H1 (cell line): ENCODE results near the gene CNDP1. TPM values are rescaled to one million over a fixed set of nuclear protein-coding genes. Genes with fewer than 3 reads are reported as not detected.

Experiments used
- CTCF ChIA-PET: fragments of 300-600 bp; sonication (Branson Sonifier 250); formaldehyde crosslinking; loops from one replicate; lab custom pipeline; 2021; ENCODE audit not compliant: partially characterized antibody; lab: Charles Lee
- POLR2A ChIA-PET: fragments of 300-600 bp; sonication (Branson Sonifier 250); formaldehyde crosslinking; loops from one replicate; lab custom pipeline; 2021; ENCODE audit warnings: inconsistent platforms; ENCODE audit not compliant: partially characterized antibody; lab: Charles Lee
- DNase-seq, 2 experiments: peaks; one replicate each; pipeline versions ENCODE4 v3.0.0 to v3.0.0-alpha.2; 2010 to 2022; ENCODE audit warnings: low spot score in 2 of 2, low read depth in 1 of 2, mixed read lengths in 1 of 2
- FAIRE-seq: peaks from 2 replicates; lab custom pipeline; 2011; peaks lifted over from hg19 to GRCh38; lab: Jason Lieb, UNC
- H2AFZ ChIP-seq: 2 replicates; pipeline ENCODE4 v1.8.1; 2012; ENCODE audit warnings: low read length, inconsistent platforms
- H2AK5ac ChIP-seq: 2 replicates; pipeline ENCODE4 v1.6.1; 2013; ENCODE audit warnings: low read depth, low read length
- H2BK120ac ChIP-seq: replicated peaks from 2 replicates; pipeline ENCODE3; 2013; ENCODE audit warnings: low read depth, low read length, inconsistent platforms
- H2BK12ac ChIP-seq: 2 replicates; pipeline ENCODE4 v1.6.1; 2013; ENCODE audit warnings: low read depth, low read length
- H2BK15ac ChIP-seq: 2 replicates; pipeline ENCODE4 v1.6.1; 2013; ENCODE audit warnings: low read length
- H2BK20ac ChIP-seq: 2 replicates; pipeline ENCODE4 v1.6.1; 2013; ENCODE audit warnings: low read length
- H2BK5ac ChIP-seq: 2 replicates; pipeline ENCODE4 v1.6.1; 2013; ENCODE audit warnings: low read depth, low read length
- H3K14ac ChIP-seq: 2 replicates; pipeline ENCODE4 v1.6.1; 2013; ENCODE audit warnings: inconsistent platforms; ENCODE audit not compliant: insufficient read length
- H3K18ac ChIP-seq: 2 replicates; pipeline ENCODE4 v1.6.1; 2013; ENCODE audit warnings: low read length; ENCODE audit errors: extremely low read depth
- H3K23ac ChIP-seq: 2 replicates; pipeline ENCODE4 v1.6.1; 2013; ENCODE audit warnings: inconsistent platforms; ENCODE audit not compliant: insufficient read length
- H3K23me2 ChIP-seq: 2 replicates; pipeline ENCODE4 v1.6.1; 2013; ENCODE audit warnings: low read depth, low read length
- H3K27ac ChIP-seq: 2 replicates; pipeline ENCODE4 v1.6.1; 2011; ENCODE audit warnings: low read depth, low read length, inconsistent platforms
- H3K27me3 ChIP-seq, 4 experiments: replicated peaks in 1 of 4; 1 replicate in 1 of 4; 2 replicates in 3 of 4; pipeline versions ENCODE4 v1.6.1 to v1.8.1; 2011 to 2013; ENCODE audit warnings: low read length in 3 of 4, mild to moderate bottlenecking in 3 of 4, inconsistent platforms in 2 of 4, mixed read lengths in 2 of 4, moderate library complexity in 1 of 4; ENCODE audit not compliant: control insufficient read depth in 3 of 4, insufficient read depth in 3 of 4; ENCODE audit errors: extremely low read depth in 1 of 4
- H3K36me3 ChIP-seq, 4 experiments: 2 replicates each; pipeline versions ENCODE4 v1.6.1 to v1.8.1; 2011 to 2013; ENCODE audit warnings: mild to moderate bottlenecking in 4 of 4, low read length in 3 of 4, moderate library complexity in 2 of 4, control low read depth in 1 of 4, inconsistent platforms in 1 of 4; ENCODE audit not compliant: insufficient read depth in 4 of 4, control insufficient read depth in 2 of 4
- H3K4ac ChIP-seq: replicated peaks from 2 replicates; pipeline ENCODE3; 2013; ENCODE audit warnings: low read length, low read depth, mixed read lengths, inconsistent platforms; ENCODE audit not compliant: insufficient read length
- H3K4me1 ChIP-seq, 4 experiments: replicated peaks in 1 of 4; 1 replicate in 1 of 4; 2 replicates in 3 of 4; pipeline versions ENCODE4 v1.6.1 to v1.8.1; 2011 to 2013; ENCODE audit warnings: low read length in 3 of 4, inconsistent platforms in 2 of 4, mixed read lengths in 1 of 4; ENCODE audit not compliant: insufficient read depth in 4 of 4, control insufficient read depth in 3 of 4
- H3K4me2 ChIP-seq, 2 experiments: 2 replicates each; pipeline versions ENCODE4 v1.6.1 to v1.8.1; 2011 to 2013; ENCODE audit warnings: low read depth in 2 of 2, low read length in 2 of 2, control low read depth in 1 of 2, inconsistent platforms in 1 of 2, mild to moderate bottlenecking in 1 of 2; ENCODE audit not compliant: insufficient read depth in 1 of 2
- H3K4me3 ChIP-seq, 4 experiments: fragments of 200-600, 300-600 bp in 1 of 4; sonication (generic), shearing (Covaris generic), sonication (Bioruptor Twin) in 1 of 4; 2 replicates each; pipeline versions ENCODE4 v1.5.1 to v1.8.1; 2011 to 2016; ENCODE audit warnings: low read length in 4 of 4, low read depth in 3 of 4, control low read depth in 2 of 4, inconsistent platforms in 2 of 4, mild to moderate bottlenecking in 2 of 4, mixed read lengths in 1 of 4, moderate library complexity in 1 of 4; ENCODE audit not compliant: insufficient read depth in 2 of 4; ENCODE audit errors: extremely low read depth in 1 of 4
- H3K56ac ChIP-seq: replicated peaks from 2 replicates; pipeline ENCODE3; 2013; ENCODE audit warnings: low read depth, mild to moderate bottlenecking, mixed read lengths, low read length, inconsistent platforms; ENCODE audit not compliant: insufficient read length
- H3K79me1 ChIP-seq: 2 replicates; pipeline ENCODE4 v1.6.1; 2013; ENCODE audit warnings: low read depth, low read length, control low read depth
- H3K79me2 ChIP-seq, 2 experiments: 2 replicates each; pipeline versions ENCODE4 v1.6.1 to v1.8.1; 2012 to 2013; ENCODE audit warnings: low read length in 2 of 2, mild to moderate bottlenecking in 2 of 2, inconsistent platforms in 1 of 2; ENCODE audit not compliant: insufficient read depth in 2 of 2, control insufficient read depth in 1 of 2
- H3K9ac ChIP-seq, 4 experiments: replicated peaks in 1 of 4; 1 replicate in 1 of 4; 2 replicates in 3 of 4; pipeline versions ENCODE4 v1.6.1 to v1.8.1; 2011 to 2013; ENCODE audit warnings: low read depth in 3 of 4, low read length in 3 of 4, control low read depth in 2 of 4, mild to moderate bottlenecking in 2 of 4, moderate library complexity in 2 of 4, inconsistent platforms in 1 of 4; ENCODE audit errors: extremely low read depth in 1 of 4
- H3K9me3 ChIP-seq, 2 experiments: 2 replicates each; pipeline versions ENCODE4 v1.6.1 to v1.8.1; 2012 to 2013; ENCODE audit warnings: mild to moderate bottlenecking in 2 of 2, moderate library complexity in 2 of 2, control low read depth in 1 of 2, inconsistent platforms in 1 of 2, low read depth in 1 of 2, low read length in 1 of 2, mixed read lengths in 1 of 2; ENCODE audit not compliant: insufficient read depth in 2 of 2
- H4K20me1 ChIP-seq, 2 experiments: replicated peaks in 1 of 2; 2 replicates each; pipeline versions ENCODE3 to v1.8.1; 2011 to 2013; ENCODE audit warnings: inconsistent platforms in 2 of 2, low read length in 2 of 2, mild to moderate bottlenecking in 1 of 2; ENCODE audit not compliant: insufficient read depth in 2 of 2, control insufficient read depth in 1 of 2
- H4K5ac ChIP-seq: 2 replicates; pipeline ENCODE4 v1.6.1; 2013; ENCODE audit warnings: low read length, low read depth, mixed read lengths, inconsistent platforms; ENCODE audit not compliant: insufficient read length
- H4K8ac ChIP-seq: 2 replicates; pipeline ENCODE4 v1.8.0; 2013; ENCODE audit warnings: mild to moderate bottlenecking, moderate library complexity, low read length, inconsistent platforms; ENCODE audit not compliant: insufficient read depth; ENCODE audit errors: extremely low read depth
- H4K91ac ChIP-seq: replicated peaks from 2 replicates; pipeline ENCODE3; 2013; ENCODE audit warnings: low read length, mixed read lengths, inconsistent platforms; ENCODE audit not compliant: insufficient read length
- ATF2 ChIP-seq: IDR thresholded peaks from 2 replicates; pipeline ENCODE4 v1.6.1; 2012; ENCODE audit warnings: low read length, inconsistent platforms
- BCL11A ChIP-seq, 2 experiments: IDR thresholded peaks; one replicate each; pipeline ENCODE4 v1.6.1; 2011; ENCODE audit warnings: low read depth in 2 of 2, low read length in 2 of 2, mild to moderate bottlenecking in 2 of 2
- CHD2 ChIP-seq: IDR thresholded peaks from 2 replicates; pipeline ENCODE4 v1.6.1; 2012; ENCODE audit warnings: low read length, improper control_type of control experiment
- GTF2F1 ChIP-seq: IDR thresholded peaks from 2 replicates; pipeline ENCODE4 v1.6.1; 2012; ENCODE audit warnings: low read depth, low read length, improper control_type of control experiment, borderline replicate concordance
- POLR2AphosphoS5 ChIP-seq: IDR thresholded peaks from 2 replicates; pipeline ENCODE4 v1.6.1; 2011; ENCODE audit warnings: low read depth, low read length
- TEAD4 ChIP-seq: IDR thresholded peaks from 2 replicates; pipeline ENCODE4 v1.6.1; 2012; ENCODE audit warnings: low read depth, low read length, inconsistent platforms, mixed read lengths
- WGBS, 2 experiments: shearing (Covaris generic) in 1 of 2; methylation state at CpG; one replicate each; pipeline versions ENCODE4 v1.1.6 to v1.1.7; 2013 to 2015; ENCODE audit warnings: low lambda C conversion rate in 2 of 2, mixed read lengths in 2 of 2, inconsistent platforms in 1 of 2, low coverage in 1 of 2, missing lambda C conversion rate in 1 of 2; ENCODE audit not compliant: insufficient replicate concordance in 2 of 2, insufficient coverage in 1 of 2, insufficient read length in 1 of 2; ENCODE audit errors: extremely low coverage in 1 of 2, missing lambda C conversion rate in 1 of 2; 5-methylcytosine and 5-hydroxymethylcytosine counted together
- polyA plus RNA-seq, 7 experiments: library from polyadenylated mRNA; depleted of rRNA in 3 of 7; stranded (reverse) in 5 of 7; unstranded in 2 of 7; fragments of >200 nt in 5 of 7; fragments of 200-250 nt in 2 of 7; gene quantifications; 1 replicate in 5 of 7; 2 replicates in 1 of 7; 4 replicates in 1 of 7; pipeline versions ENCODE4 v1.2.1 to v1.2.3, GENCODE V29; 2011 to 2013; ENCODE audit warnings: missing spikeins in 2 of 7, mixed read lengths in 2 of 7
- total RNA-seq: library from RNA; stranded (reverse); fragmentation: NEBNext Ultra II Directional; extraction: Animal tissue kit (Norgen Biotek cat#: 25700); gene quantifications from 2 replicates; pipeline ENCODE4 v1.2.1, GENCODE V29; 2021

The CNDP1 gene
- total and polyA plus RNA-seq, 2 of the 8 experiments (the other 6 are each of a cell fraction or from before 2014, with no cell fraction given): 0.09 TPM; not detected in 1

GRCh38 chr18:74509856-74510769 lies 24.2 kb upstream of the CNDP1 start:
- Histone ChIP-seq H3K14ac (no peak overlapping the region), H2BK15ac (no peak overlapping the region), H3K56ac (no peak overlapping the region), H3K79me1 (peaks cover 16% of the 10 kb centered on the region), H3K27me3 (no peaks in the 10 kb centered on the region), H4K5ac (no peak overlapping the region), H4K20me1 (peaks cover 19 to 25% of the 10 kb centered on the region in 2 experiments), H4K91ac (no peak overlapping the region), H3K4me1 (peaks cover 0 to 3% (median 2%) of the 10 kb centered on the region in 4 experiments; a peak in 4 of 7 replicates), H4K8ac (no peak overlapping the region), H3K36me3 (peaks cover 12 to 83% (median 59%) of the 10 kb centered on the region in 4 experiments), H3K9me3 (no peaks in the 10 kb centered on the region), H2BK5ac (no peak overlapping the region), H3K4me2 (no peak overlapping the region), H2BK12ac (no peak overlapping the region), H3K9ac (no peak overlapping the region), H2AFZ (no peak overlapping the region), H3K27ac (no peak overlapping the region), H2AK5ac (no peak overlapping the region), H3K23me2 (no peaks in the 10 kb centered on the region), H2BK120ac (no peak overlapping the region), H3K4ac (no peak overlapping the region), H3K23ac (no peak overlapping the region), H3K79me2 (no peaks in the 10 kb centered on the region; a peak in 1 of 4 replicates), H2BK20ac (no peak overlapping the region), H3K4me3 (no peak overlapping the region), H3K18ac (no peak overlapping the region)
- TF ChIP-seq CHD2 (no peak), TEAD4 (no peak), GTF2F1 (no peak), POLR2AphosphoS5 (no peak), BCL11A (IDR thresholded peaks at IDR 0.05; ENCODE audit: low read depth in 2 of 2, low read length in 2 of 2) (no peak), ATF2 (no peak)
- no peak for DNase-seq
- WGBS, 2 experiments: 93% methylated on average over 29 of the region's 29 CpGs; no CpG with 5 or more reads in 1 of the 2 experiments
- FAIRE-seq: no peak
- POLR2A ChIA-PET: interaction anchor here (1.2 to 1.5 kb wide), 2 partner anchors 9 to 12 kb away, joined by 4 to 7 read pairs; no protein-coding TSS in a partner anchor
- CTCF ChIA-PET: interaction anchor here (0.7 to 0.9 kb wide), 2 partner anchors 11 to 156 kb away, joined by 3 read pairs; no protein-coding TSS in a partner anchor
